Panc1 (cell line): ENCODE data around the gene TCF15. TPM values are rescaled to one million over a fixed set of nuclear protein-coding genes. Genes with fewer than 3 reads are reported as not detected.

Experiments used
- ATAC-seq: fragments of 200-7000 bp; cut with Tn5 transposase; 2 replicates; pipeline ENCODE4 v1.9.1; 2020; ENCODE audit warnings: mild to moderate bottlenecking, moderate library complexity
- BruUV-seq: library from RNA; stranded (reverse); fragments of 400-500 nt; replicated peaks from 2 replicates; lab custom pipeline; 2021; lab: Mats Ljungman, UMichigan
- CTCF ChIA-PET: fragments of 300-600 bp; sonication (Branson Sonifier 250); formaldehyde crosslinking; loops from one replicate; lab custom pipeline; 2022; ENCODE audit warnings: antibody characterized with exemption; lab: Charles Lee
- POLR2A ChIA-PET: fragments of 300-600 bp; sonication (Branson Sonifier 250); formaldehyde crosslinking; loops from one replicate; lab custom pipeline; 2022; ENCODE audit warnings: antibody characterized with exemption; lab: Charles Lee
- DNase-seq: peaks from one replicate; pipeline ENCODE4 v3.0.0-alpha.2; 2010; ENCODE audit warnings: low read depth, low spot score
- H3K27ac ChIP-seq: 2 replicates; pipeline ENCODE4 v1.5.1; 2011; ENCODE audit warnings: mild to moderate bottlenecking, low read length, inconsistent platforms
- H3K27me3 ChIP-seq: fragments of 200-500 bp; sonication (Bioruptor generic); 2 replicates; pipeline ENCODE4 v1.6.0; 2014; ENCODE audit warnings: low read length, inconsistent platforms; ENCODE audit not compliant: control insufficient read depth, insufficient read depth
- H3K36me3 ChIP-seq: fragments of 200-500 bp; sonication (Bioruptor generic); 2 replicates; pipeline ENCODE4 v1.5.1; 2014; ENCODE audit warnings: inconsistent platforms, mild to moderate bottlenecking, low read length, moderate library complexity; ENCODE audit not compliant: control insufficient read depth, insufficient read depth
- H3K4me1 ChIP-seq: 2 replicates; pipeline ENCODE4 v1.5.1; 2011; ENCODE audit warnings: inconsistent platforms, mild to moderate bottlenecking, low read length, moderate library complexity; ENCODE audit not compliant: control insufficient read depth, insufficient read depth
- H3K4me3 ChIP-seq, 2 experiments: 2 replicates each; pipeline ENCODE4 v1.5.1; 2011 to 2012; ENCODE audit warnings: low read depth in 2 of 2, low read length in 2 of 2, mild to moderate bottlenecking in 2 of 2, inconsistent platforms in 1 of 2, moderate library complexity in 1 of 2
- H3K9me3 ChIP-seq: fragments of 200-500 bp; sonication (Bioruptor generic); 2 replicates; pipeline ENCODE4 v1.5.1; 2014; ENCODE audit warnings: low read depth, mild to moderate bottlenecking, inconsistent platforms, low read length, moderate library complexity; ENCODE audit not compliant: control insufficient read depth, insufficient read depth
- POLR2AphosphoS5 ChIP-seq: IDR thresholded peaks from 2 replicates; pipeline ENCODE4 v1.6.1; 2012; ENCODE audit warnings: mild to moderate bottlenecking, low read depth, low read length, moderate library complexity
- SIN3A ChIP-seq: IDR thresholded peaks from 2 replicates; pipeline ENCODE4 v1.6.1; 2012; ENCODE audit warnings: low read depth, mild to moderate bottlenecking, low read length, moderate library complexity, borderline replicate concordance; ENCODE audit not compliant: insufficient read depth
- TCF7L2 ChIP-seq: IDR thresholded peaks from 2 replicates; pipeline ENCODE4 v1.6.1; 2011; ENCODE audit warnings: mild to moderate bottlenecking, low read depth, low read length, inconsistent platforms
- in situ Hi-C: cut with HindIII; loops from 2 replicates; pipeline ENCODE4 v1.10.0; 2016; ENCODE audit warnings: low sequenced_read_pairs, low pct_unique_long_range_greater_than_20kb
- intact Hi-C: fragments of 100-400 bp; cut with micrococcal nuclease; formaldehyde crosslinking; loops from one replicate; pipeline ENCODE4 v1.10.0; 2022; ENCODE audit not compliant: unreplicated experiment
- total RNA-seq: library from RNA; stranded (reverse); gene quantifications from one replicate; pipeline ENCODE4 v1.2.1, GENCODE V29; 2021; ENCODE audit not compliant: unreplicated experiment
- TF ChIP-seq, protein P1 (sequence below): fragments of 450-650 bp; IDR thresholded peaks from 2 replicates; pipeline ENCODE4 v1.5.1; 2017; ENCODE audit warnings: mild to moderate bottlenecking
- TF ChIP-seq, protein P2 (sequence below), 2 experiments: IDR thresholded peaks; 2 replicates each; pipeline ENCODE4 v1.6.1; 2011 to 2012; ENCODE audit warnings: low read depth in 2 of 2, control low read depth in 1 of 2, low read length in 1 of 2, mild to moderate bottlenecking in 1 of 2, moderate library complexity in 1 of 2; ENCODE audit not compliant: insufficient read depth in 1 of 2

TCF15 gene
- total RNA-seq, 1 experiment from 2014 or later, result not detected

DNA sequence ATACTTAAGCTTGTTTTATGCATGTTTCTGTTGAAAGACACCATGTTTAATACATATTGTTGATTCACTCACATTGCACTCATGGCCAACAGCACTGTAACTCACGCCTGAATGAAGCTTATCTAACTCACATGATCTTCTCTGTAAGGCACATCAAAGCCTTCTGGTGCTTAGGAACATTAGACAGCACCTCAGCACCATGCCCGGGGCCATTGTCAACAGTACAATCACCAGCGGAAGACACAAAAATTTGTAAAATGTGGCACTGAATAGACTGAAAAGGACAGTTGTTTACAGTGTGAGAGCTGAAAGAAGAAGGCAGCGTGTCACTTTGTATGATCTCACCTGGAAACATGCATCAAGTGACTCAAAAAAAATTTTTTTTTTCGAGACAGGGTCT is 8.9 kb upstream of the TCF15 start:
- ATAC-seq (no peak), DNase-seq (no peak)
- Histone ChIP-seq H3K36me3 (no peaks in the 10 kb centered on the region), H3K9me3 (no peaks in the 10 kb centered on the region), H3K27me3 (peaks cover 5% of the 10 kb centered on the region; the same call in 1 of the 2 replicates), H3K4me1 (no peaks in the 10 kb centered on the region), H3K27ac (no peak overlapping the region), H3K4me3 (no peak overlapping the region)
- TF ChIP-seq SIN3A (no peak), TCF7L2 (no peak), POLR2AphosphoS5 (no peak)
- TF ChIP-seq, protein P1, sequence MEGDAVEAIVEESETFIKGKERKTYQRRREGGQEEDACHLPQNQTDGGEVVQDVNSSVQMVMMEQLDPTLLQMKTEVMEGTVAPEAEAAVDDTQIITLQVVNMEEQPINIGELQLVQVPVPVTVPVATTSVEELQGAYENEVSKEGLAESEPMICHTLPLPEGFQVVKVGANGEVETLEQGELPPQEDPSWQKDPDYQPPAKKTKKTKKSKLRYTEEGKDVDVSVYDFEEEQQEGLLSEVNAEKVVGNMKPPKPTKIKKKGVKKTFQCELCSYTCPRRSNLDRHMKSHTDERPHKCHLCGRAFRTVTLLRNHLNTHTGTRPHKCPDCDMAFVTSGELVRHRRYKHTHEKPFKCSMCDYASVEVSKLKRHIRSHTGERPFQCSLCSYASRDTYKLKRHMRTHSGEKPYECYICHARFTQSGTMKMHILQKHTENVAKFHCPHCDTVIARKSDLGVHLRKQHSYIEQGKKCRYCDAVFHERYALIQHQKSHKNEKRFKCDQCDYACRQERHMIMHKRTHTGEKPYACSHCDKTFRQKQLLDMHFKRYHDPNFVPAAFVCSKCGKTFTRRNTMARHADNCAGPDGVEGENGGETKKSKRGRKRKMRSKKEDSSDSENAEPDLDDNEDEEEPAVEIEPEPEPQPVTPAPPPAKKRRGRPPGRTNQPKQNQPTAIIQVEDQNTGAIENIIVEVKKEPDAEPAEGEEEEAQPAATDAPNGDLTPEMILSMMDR, result no peak
- TF ChIP-seq, protein P2, sequence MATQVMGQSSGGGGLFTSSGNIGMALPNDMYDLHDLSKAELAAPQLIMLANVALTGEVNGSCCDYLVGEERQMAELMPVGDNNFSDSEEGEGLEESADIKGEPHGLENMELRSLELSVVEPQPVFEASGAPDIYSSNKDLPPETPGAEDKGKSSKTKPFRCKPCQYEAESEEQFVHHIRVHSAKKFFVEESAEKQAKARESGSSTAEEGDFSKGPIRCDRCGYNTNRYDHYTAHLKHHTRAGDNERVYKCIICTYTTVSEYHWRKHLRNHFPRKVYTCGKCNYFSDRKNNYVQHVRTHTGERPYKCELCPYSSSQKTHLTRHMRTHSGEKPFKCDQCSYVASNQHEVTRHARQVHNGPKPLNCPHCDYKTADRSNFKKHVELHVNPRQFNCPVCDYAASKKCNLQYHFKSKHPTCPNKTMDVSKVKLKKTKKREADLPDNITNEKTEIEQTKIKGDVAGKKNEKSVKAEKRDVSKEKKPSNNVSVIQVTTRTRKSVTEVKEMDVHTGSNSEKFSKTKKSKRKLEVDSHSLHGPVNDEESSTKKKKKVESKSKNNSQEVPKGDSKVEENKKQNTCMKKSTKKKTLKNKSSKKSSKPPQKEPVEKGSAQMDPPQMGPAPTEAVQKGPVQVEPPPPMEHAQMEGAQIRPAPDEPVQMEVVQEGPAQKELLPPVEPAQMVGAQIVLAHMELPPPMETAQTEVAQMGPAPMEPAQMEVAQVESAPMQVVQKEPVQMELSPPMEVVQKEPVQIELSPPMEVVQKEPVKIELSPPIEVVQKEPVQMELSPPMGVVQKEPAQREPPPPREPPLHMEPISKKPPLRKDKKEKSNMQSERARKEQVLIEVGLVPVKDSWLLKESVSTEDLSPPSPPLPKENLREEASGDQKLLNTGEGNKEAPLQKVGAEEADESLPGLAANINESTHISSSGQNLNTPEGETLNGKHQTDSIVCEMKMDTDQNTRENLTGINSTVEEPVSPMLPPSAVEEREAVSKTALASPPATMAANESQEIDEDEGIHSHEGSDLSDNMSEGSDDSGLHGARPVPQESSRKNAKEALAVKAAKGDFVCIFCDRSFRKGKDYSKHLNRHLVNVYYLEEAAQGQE (IDR thresholded peaks at IDR 0.05; ENCODE audit: insufficient read depth in 1 of 2, low read depth in 2 of 2, low read length in 1 of 2), result no peak
- in situ Hi-C loops, result no loop called here
- BruUV-seq, result no TSS peak
- POLR2A ChIA-PET, result no interaction called here
- intact Hi-C loops, result no loop called here
- CTCF ChIA-PET, result no interaction called here

DNA sequence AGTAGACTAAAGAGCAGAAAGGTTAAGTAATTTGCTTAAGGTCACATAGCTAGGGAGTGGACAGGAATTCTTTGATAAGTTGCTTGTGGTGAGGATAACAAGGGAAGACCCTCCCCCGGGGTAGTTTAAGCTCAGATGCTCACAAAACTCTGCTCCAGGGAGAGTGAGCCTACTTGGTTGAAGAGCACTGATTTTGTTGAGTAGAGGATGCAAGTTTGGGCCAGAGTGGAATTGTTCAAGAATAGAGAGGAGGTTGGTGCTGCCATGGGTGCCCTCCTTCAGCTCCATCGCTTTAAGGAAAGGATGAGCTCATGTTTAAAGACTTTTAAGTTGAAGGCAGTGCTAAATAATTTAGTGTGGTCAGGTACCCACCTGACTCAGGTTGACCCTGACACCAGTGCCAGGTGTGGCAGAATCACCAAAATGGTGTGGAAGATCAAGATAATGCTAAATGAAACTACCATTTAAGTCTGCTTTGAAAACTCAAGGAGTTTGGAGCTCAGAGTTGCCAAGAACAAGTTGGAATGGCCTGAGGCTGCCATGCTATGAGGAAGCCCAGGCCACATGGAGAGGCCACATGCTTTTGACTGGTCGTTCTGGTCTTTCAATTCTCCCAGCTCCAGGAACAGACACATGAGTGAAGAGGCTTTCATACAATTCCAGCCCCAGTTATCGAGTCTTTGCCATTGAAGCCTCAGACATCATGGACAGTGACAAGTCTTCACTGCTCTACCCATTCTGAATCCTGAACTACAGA is 8.0 kb upstream of the TCF15 start:
- Histone ChIP-seq H3K36me3 (no peaks in the 10 kb centered on the region), H3K4me3 (no peak overlapping the region), H3K9me3 (no peaks in the 10 kb centered on the region), H3K27ac (no peak overlapping the region), H3K27me3 (peaks cover 5% of the 10 kb centered on the region; the same call in 1 of the 2 replicates), H3K4me1 (no peaks in the 10 kb centered on the region)
- DNase-seq, result no peak
- in situ Hi-C loops, result no loop called here
- POLR2A ChIA-PET, result no interaction called here
- TF ChIP-seq, protein P2 (IDR thresholded peaks at IDR 0.05; ENCODE audit: insufficient read depth in 1 of 2, low read depth in 2 of 2, low read length in 1 of 2), result no peak
- intact Hi-C loops, result no loop called here
- ATAC-seq, result no peak
- no TSS peak for BruUV-seq
- CTCF ChIA-PET, result no interaction called here
